Measurements from ENCODE around the gene RALY. TPM values are rescaled to one million over a fixed set of nuclear protein-coding genes. Genes with fewer than 3 reads are reported as not detected.

The RALY gene
- total RNA-seq, 2 experiments from 2014 or later, result 204 to 209 TPM

GRCh38 chr20:34047010-34047687 is 53.4 kb downstream of the RALY start:
- H3K9me3 Mint-ChIP-seq, result no peaks in the 10 kb centered on the region
- H3K4me1 Mint-ChIP-seq, result peaks cover 7% of the 10 kb centered on the region
- DNase-seq, result no peak
- ChIA-PET CTCF (no interaction called here), POLR2A (no interaction called here)
- no peak overlapping the region for H3K4me3 Mint-ChIP-seq
- no peak overlapping the region for H3K27ac Mint-ChIP-seq
- no peaks in the 10 kb centered on the region for H3K27me3 Mint-ChIP-seq
- peaks cover 14% of the 10 kb centered on the region for H3K36me3 Mint-ChIP-seq (ENCODE audit: low read depth)

- ChIA-PET POLR2A (no interaction called here), CTCF (no interaction called here)
- Mint-ChIP-seq H3K27me3 (no peaks in the 10 kb centered on the region), H3K9me3 (no peaks in the 10 kb centered on the region), H3K36me3 (ENCODE audit: low read depth) (peaks cover 14% of the 10 kb centered on the region), H3K4me1 (peaks cover 9% of the 10 kb centered on the region), H3K4me3 (no peak overlapping the region), H3K27ac (no peak overlapping the region)
- no peak for DNase-seq
These were observed 54.2 kb downstream of the RALY start for GRCh38 chr20:34047917-34048316.

- H3K36me3 Mint-ChIP-seq (ENCODE audit: low read depth), result peaks cover 10% of the 10 kb centered on the region
- ChIA-PET CTCF (interaction anchor here (0.8 kb wide), 1 partner anchor 30 kb away, joined by 3 read pairs; no protein-coding TSS in a partner anchor), POLR2A (no interaction called here)
- H3K27ac Mint-ChIP-seq, result no peak overlapping the region
- H3K4me1 Mint-ChIP-seq, result peaks cover 13% of the 10 kb centered on the region
- H3K4me3 Mint-ChIP-seq, result no peak overlapping the region
- H3K27me3 Mint-ChIP-seq, result no peaks in the 10 kb centered on the region
- no peak for DNase-seq
- H3K9me3 Mint-ChIP-seq, result no peaks in the 10 kb centered on the region
These were observed 55.7 kb downstream of the RALY start for GRCh38 chr20:34049389-34049788.

GRCh38 chr20:34049897-34050695 is 56.4 kb downstream of the RALY start:
- POLR2A ChIA-PET, result no interaction called here
- DNase-seq, result no peak
- Mint-ChIP-seq H3K27me3 (no peaks in the 10 kb centered on the region), H3K27ac (no peak overlapping the region), H3K4me3 (no peak overlapping the region), H3K4me1 (peaks cover 17% of the 10 kb centered on the region), H3K36me3 (ENCODE audit: low read depth) (peaks cover 10% of the 10 kb centered on the region), H3K9me3 (no peaks in the 10 kb centered on the region)
- CTCF ChIA-PET, result interaction anchor here (0.8 to 1.1 kb wide), 3 partner anchors 12 to 29 kb away, joined by 3 read pairs; no protein-coding TSS in a partner anchor

- CTCF ChIA-PET, result no interaction called here
- Mint-ChIP-seq H3K9me3 (no peaks in the 10 kb centered on the region), H3K27ac (no peak overlapping the region), H3K4me1 (peaks cover 21% of the 10 kb centered on the region), H3K27me3 (no peaks in the 10 kb centered on the region), H3K4me3 (no peak overlapping the region), H3K36me3 (ENCODE audit: low read depth) (peaks cover 2% of the 10 kb centered on the region)
- DNase-seq, result no peak
- POLR2A ChIA-PET, result no interaction called here
These were observed 58.7 kb downstream of the RALY start for GRCh38 chr20:34052414-34052813.

- H3K36me3 Mint-ChIP-seq (ENCODE audit: low read depth), result no peaks in the 10 kb centered on the region
- H3K4me1 Mint-ChIP-seq, result peaks cover 26% of the 10 kb centered on the region
- no peak overlapping the region for H3K4me3 Mint-ChIP-seq
- no peaks in the 10 kb centered on the region for H3K27me3 Mint-ChIP-seq
- POLR2A ChIA-PET, result no interaction called here
- no peak overlapping the region for H3K27ac Mint-ChIP-seq
- no peak for DNase-seq
- H3K9me3 Mint-ChIP-seq, result no peaks in the 10 kb centered on the region
- CTCF ChIA-PET, result no interaction called here
These were observed 61.6 kb downstream of the RALY start for GRCh38 chr20:34055290-34055689.

- no peaks in the 10 kb centered on the region for H3K9me3 Mint-ChIP-seq
- ChIA-PET POLR2A (no interaction called here), CTCF (interaction anchor here (2.6 kb wide), 1 partner anchor 10 kb away, joined by 11 read pairs; no protein-coding TSS in a partner anchor)
- no peaks in the 10 kb centered on the region for H3K27me3 Mint-ChIP-seq
- no peak overlapping the region for H3K4me3 Mint-ChIP-seq
- no peak for DNase-seq
- H3K36me3 Mint-ChIP-seq (ENCODE audit: low read depth), result no peaks in the 10 kb centered on the region
- H3K4me1 Mint-ChIP-seq, result peaks cover 31% of the 10 kb centered on the region
- H3K27ac Mint-ChIP-seq, result no peak overlapping the region
These were observed 65.1 kb downstream of the RALY start for GRCh38 chr20:34058831-34059230.

GRCh38 chr20:34060970-34061369 is 67.3 kb downstream of the RALY start:
- Mint-ChIP-seq H3K4me1 (peaks cover 19% of the 10 kb centered on the region), H3K27me3 (no peaks in the 10 kb centered on the region), H3K27ac (no peak overlapping the region), H3K36me3 (ENCODE audit: low read depth) (peaks cover 8% of the 10 kb centered on the region), H3K4me3 (no peak overlapping the region), H3K9me3 (no peaks in the 10 kb centered on the region)
- CTCF ChIA-PET, result interaction anchor here (2.6 kb wide), 1 partner anchor 8 kb away, joined by 11 read pairs; no protein-coding TSS in a partner anchor
- no peak for DNase-seq
- POLR2A ChIA-PET, result interaction anchor here (1.2 kb wide), 1 partner anchor 9 kb away, joined by 3 read pairs; no protein-coding TSS in a partner anchor

- peaks cover 8% of the 10 kb centered on the region for H3K36me3 Mint-ChIP-seq (ENCODE audit: low read depth)
- CTCF ChIA-PET, result no interaction called here
- H3K27ac Mint-ChIP-seq, result no peak overlapping the region
- no peaks in the 10 kb centered on the region for H3K27me3 Mint-ChIP-seq
- H3K4me3 Mint-ChIP-seq, result no peak overlapping the region
- DNase-seq, result no peak
- H3K9me3 Mint-ChIP-seq, result no peaks in the 10 kb centered on the region
- H3K4me1 Mint-ChIP-seq, result peaks cover 19% of the 10 kb centered on the region
- POLR2A ChIA-PET, result interaction anchor here (1.2 kb wide), 1 partner anchor 8 kb away, joined by 3 read pairs; no protein-coding TSS in a partner anchor
These were observed 68.0 kb downstream of the RALY start for GRCh38 chr20:34061695-34062094.

- Mint-ChIP-seq H3K27me3 (no peaks in the 10 kb centered on the region), H3K4me1 (peaks cover 21% of the 10 kb centered on the region)
These were observed 69.1 kb downstream of the RALY start for GRCh38 chr20:34062570-34063482.

GRCh38 chr20:34064286-34064685 is 70.6 kb downstream of the RALY start:
- ChIA-PET POLR2A (no interaction called here), CTCF (interaction anchor here (1.3 kb wide), 1 partner anchor 149 kb away, joined by 3 read pairs; no protein-coding TSS in a partner anchor)
- no peak for DNase-seq
- H3K4me1 Mint-ChIP-seq, result peaks cover 21% of the 10 kb centered on the region
- H3K27ac Mint-ChIP-seq, result no peak overlapping the region
- no peaks in the 10 kb centered on the region for H3K27me3 Mint-ChIP-seq
- H3K4me3 Mint-ChIP-seq, result no peak overlapping the region
- no peaks in the 10 kb centered on the region for H3K9me3 Mint-ChIP-seq
- peaks cover 8% of the 10 kb centered on the region for H3K36me3 Mint-ChIP-seq (ENCODE audit: low read depth)

More at GRCh38 chr20:34062570-34063482, 69.1 kb downstream of the RALY start:
- no peaks in the 10 kb centered on the region for H3K9me3 Mint-ChIP-seq
- no peak overlapping the region for H3K27ac Mint-ChIP-seq
- ChIA-PET POLR2A (no interaction called here), CTCF (interaction anchor here (1.1 kb wide), 1 partner anchor 12 kb away, joined by 3 read pairs; no protein-coding TSS in a partner anchor)
- H3K4me3 Mint-ChIP-seq, result no peak overlapping the region
- DNase-seq, result no peak
- peaks cover 8% of the 10 kb centered on the region for H3K36me3 Mint-ChIP-seq (ENCODE audit: low read depth)

GRCh38 chr20:34065260-34065659 is 71.5 kb downstream of the RALY start:
- Mint-ChIP-seq H3K36me3 (ENCODE audit: low read depth) (peaks cover 8% of the 10 kb centered on the region), H3K4me3 (no peak overlapping the region), H3K27me3 (no peaks in the 10 kb centered on the region), H3K9me3 (no peaks in the 10 kb centered on the region), H3K4me1 (peaks cover 25% of the 10 kb centered on the region), H3K27ac (no peak overlapping the region)
- no peak for DNase-seq
- ChIA-PET CTCF (interaction anchor here (1.3 kb wide), 1 partner anchor 150 kb away, joined by 3 read pairs; no protein-coding TSS in a partner anchor), POLR2A (no interaction called here)
